ENCODE measurements around the gene MT1F.
"Not testable (repeated sequence)": the region's sequence is repeated elsewhere in the genome, so short reads cannot be mapped to it uniquely, and the experiment has no call there.

Gene MT1F

DNA sequence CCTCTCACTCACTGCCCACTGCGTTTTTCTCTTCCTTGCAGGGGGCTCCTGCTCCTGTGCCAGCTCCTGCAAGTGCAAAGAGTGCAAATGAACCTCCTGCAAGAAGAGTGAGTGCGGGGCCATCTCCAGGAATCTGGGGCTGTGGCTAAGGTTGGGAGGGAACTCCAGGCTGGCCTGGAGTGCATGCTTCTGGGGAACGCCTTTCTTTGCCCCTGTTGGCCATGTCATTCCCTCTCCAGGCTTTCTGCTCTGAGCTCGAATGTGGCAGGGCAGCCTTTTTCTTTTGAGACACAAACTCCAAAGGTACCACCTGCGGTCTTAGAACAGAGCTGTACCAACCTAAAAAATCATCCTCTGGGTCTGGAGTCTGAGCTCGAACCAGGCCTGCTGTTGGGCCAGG, 39.6 kb upstream of the MT1F start:
- no peak overlapping the region for H3K4me3 Mint-ChIP-seq
- DNase-seq (no peak), ATAC-seq (replicated peaks) (no peak)
- peaks cover 6 to 13% of the 10 kb centered on the region in 2 donors for H3K4me1 Mint-ChIP-seq
- H3K9me3 Mint-ChIP-seq, result no peaks in the 10 kb centered on the region
- H3K27me3 Mint-ChIP-seq, result peaks cover 49 to 68% of the 10 kb centered on the region in 2 donors
- no peaks in the 10 kb centered on the region for H3K36me3 Mint-ChIP-seq
- H3K27ac Mint-ChIP-seq, result no peak overlapping the region

GRCh38 chr16:56620339-56620897, 37.3 kb upstream of the MT1F start:
- no peak for DNase-seq
- peak overlapping the region; percentile 21 for H3K27ac Mint-ChIP-seq
- H3K27me3 Mint-ChIP-seq, result peaks cover 65 to 89% of the 10 kb centered on the region in 2 donors
- H3K9me3 Mint-ChIP-seq, result no peaks in the 10 kb centered on the region
- peaks cover 11 to 21% of the 10 kb centered on the region in 2 donors for H3K4me1 Mint-ChIP-seq
- H3K4me3 Mint-ChIP-seq, result no peak overlapping the region
- ATAC-seq (replicated peaks), result no peak
- H3K36me3 Mint-ChIP-seq, result no peaks in the 10 kb centered on the region

GRCh38 chr16:56621665-56622445, 35.9 kb upstream of the MT1F start:
- not testable (repeated sequence) for ATAC-seq (replicated peaks); H3K27ac Mint-ChIP-seq; DNase-seq; H3K36me3 Mint-ChIP-seq; H3K4me3 Mint-ChIP-seq; H3K9me3 Mint-ChIP-seq
- H3K4me1 Mint-ChIP-seq, result peaks cover 14 to 25% of the 10 kb centered on the region in 2 donors
- H3K27me3 Mint-ChIP-seq, result peaks cover 70 to 90% of the 10 kb centered on the region in 2 donors

- H3K36me3 Mint-ChIP-seq, result not testable (repeated sequence)
Measured at GRCh38 chr16:56623184-56623583, 34.6 kb upstream of the MT1F start.

DNA sequence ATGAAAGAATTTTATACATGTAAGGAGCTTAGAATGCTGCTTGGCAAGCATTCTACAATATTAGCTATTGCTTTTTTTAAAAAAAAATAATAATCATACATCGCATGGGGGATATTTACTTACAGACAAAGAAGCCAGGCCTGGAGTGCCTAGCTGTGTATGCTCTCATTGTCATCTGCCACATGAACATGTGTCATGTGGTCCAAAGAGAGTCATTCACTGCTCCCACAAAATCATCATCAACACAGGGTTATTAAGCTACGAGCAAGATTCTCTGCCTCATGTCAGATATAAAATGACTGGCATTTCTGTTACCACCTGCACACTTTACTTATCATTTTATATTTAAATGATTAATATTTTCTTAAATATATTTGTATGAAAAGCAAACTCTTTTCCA, 34.1 kb upstream of the MT1F start:
- Mint-ChIP-seq H3K9me3 (no peaks in the 10 kb centered on the region), H3K4me1 (peaks cover 10 to 15% of the 10 kb centered on the region in 2 donors), H3K4me3 (no peak overlapping the region), H3K27me3 (peaks cover 55 to 79% of the 10 kb centered on the region in 2 donors), H3K36me3 (no peaks in the 10 kb centered on the region), H3K27ac (no peak overlapping the region)
- ATAC-seq (replicated peaks) (no peak), DNase-seq (no peak)

More at GRCh38 chr16:56623184-56623583, 34.6 kb upstream of the MT1F start:
- not testable (repeated sequence) for H3K9me3 Mint-ChIP-seq; H3K27ac Mint-ChIP-seq; H3K4me3 Mint-ChIP-seq; DNase-seq; ATAC-seq (replicated peaks)
- H3K27me3 Mint-ChIP-seq, result peaks cover 59 to 81% of the 10 kb centered on the region in 2 donors
- peaks cover 9 to 15% of the 10 kb centered on the region in 2 donors for H3K4me1 Mint-ChIP-seq

GRCh38 chr16:56625140-56625942, 32.4 kb upstream of the MT1F start, which contains the start of gene MT1E:
TSS of gene MT1E (plus strand) at chr16:56625781. CDS start at chr16:56625852, 71 bp downstream.
- peak; percentile 35 to 64 for ATAC-seq (replicated peaks)
- peak within 1 kb of the TSS; percentile 68 for H3K27ac Mint-ChIP-seq
- peaks cover 23 to 31% of the 10 kb centered on the region in 2 donors for H3K4me1 Mint-ChIP-seq
- no peaks in the 10 kb centered on the region for H3K9me3 Mint-ChIP-seq
- no peak for DNase-seq
- H3K36me3 Mint-ChIP-seq, result no peaks in the 10 kb centered on the region
- peak within 1 kb of the TSS; percentile 86 to 88 for H3K4me3 Mint-ChIP-seq
- H3K27me3 Mint-ChIP-seq, result peaks cover 45 to 70% of the 10 kb centered on the region in 2 donors

- no peak for ATAC-seq (replicated peaks)
Measured at GRCh38 chr16:56625943-56626654, 31.7 kb upstream of the MT1F start.

DNA sequence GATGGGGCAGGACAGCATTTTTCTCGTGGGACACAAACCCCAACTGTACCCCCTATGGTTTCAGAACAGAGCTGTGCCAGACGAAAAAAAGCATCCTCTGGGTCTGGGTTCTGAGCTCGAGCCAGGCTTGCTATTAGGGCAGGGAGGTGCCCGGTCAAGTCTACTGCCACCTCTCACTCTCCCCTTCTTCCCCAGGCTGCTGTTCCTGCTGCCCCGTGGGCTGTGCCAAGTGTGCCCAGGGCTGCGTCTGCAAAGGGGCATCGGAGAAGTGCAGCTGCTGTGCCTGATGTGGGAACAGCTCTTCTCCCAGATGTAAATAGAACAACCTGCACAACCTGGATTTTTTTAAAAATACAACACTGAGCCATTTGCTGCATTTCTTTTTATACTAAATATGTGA, 31.1 kb upstream of the MT1F start:
- DNase-seq (no peak), ATAC-seq (replicated peaks) (no peak)
- no peak overlapping the region for H3K4me3 Mint-ChIP-seq
- peaks cover 24 to 36% of the 10 kb centered on the region in 2 donors for H3K4me1 Mint-ChIP-seq
- H3K9me3 Mint-ChIP-seq, result no peaks in the 10 kb centered on the region
- peaks cover 41 to 64% of the 10 kb centered on the region in 2 donors for H3K27me3 Mint-ChIP-seq
- H3K27ac Mint-ChIP-seq, result no peak overlapping the region
- H3K36me3 Mint-ChIP-seq, result no peaks in the 10 kb centered on the region

More at GRCh38 chr16:56625943-56626654, 31.7 kb upstream of the MT1F start:
- peaks cover 23 to 33% of the 10 kb centered on the region in 2 donors for H3K4me1 Mint-ChIP-seq
- H3K27ac Mint-ChIP-seq, result peak overlapping the region; percentile 59
- peak overlapping the region; percentile 73 to 88 for H3K4me3 Mint-ChIP-seq
- no peaks in the 10 kb centered on the region for H3K36me3 Mint-ChIP-seq
- DNase-seq, result no peak
- no peaks in the 10 kb centered on the region for H3K9me3 Mint-ChIP-seq
- peaks cover 41 to 65% of the 10 kb centered on the region in 2 donors for H3K27me3 Mint-ChIP-seq

- DNase-seq (no peak), ATAC-seq (replicated peaks) (no peak)
- Mint-ChIP-seq H3K9me3 (no peaks in the 10 kb centered on the region), H3K4me1 (peaks cover 30 to 50% of the 10 kb centered on the region in 2 donors), H3K4me3 (no peak overlapping the region), H3K27ac (no peak overlapping the region), H3K27me3 (peaks cover 43 to 66% of the 10 kb centered on the region in 2 donors), H3K36me3 (no peaks in the 10 kb centered on the region)
Measured at GRCh38 chr16:56628486-56629350, 29.0 kb upstream of the MT1F start.

GRCh38 chr16:56629531-56629930, 28.2 kb upstream of the MT1F start:
- peak; percentile 64 to 70 for ATAC-seq (replicated peaks)
- H3K9me3 Mint-ChIP-seq, result no peaks in the 10 kb centered on the region
- H3K4me1 Mint-ChIP-seq, result peaks cover 30 to 50% of the 10 kb centered on the region in 2 donors
- H3K4me3 Mint-ChIP-seq, result no peak overlapping the region
- H3K36me3 Mint-ChIP-seq, result no peaks in the 10 kb centered on the region
- H3K27me3 Mint-ChIP-seq, result peaks cover 47 to 68% of the 10 kb centered on the region in 2 donors
- H3K27ac Mint-ChIP-seq, result no peak overlapping the region
- no peak for DNase-seq

- peak overlapping the region; percentile 47 for H3K27ac Mint-ChIP-seq
- ATAC-seq (replicated peaks), result peak; percentile 91 to 95
- no peaks in the 10 kb centered on the region for H3K9me3 Mint-ChIP-seq
- DNase-seq, result peak; percentile 31
- peaks cover 47 to 68% of the 10 kb centered on the region in 2 donors for H3K27me3 Mint-ChIP-seq
- peaks cover 33 to 51% of the 10 kb centered on the region in 2 donors for H3K4me1 Mint-ChIP-seq
- H3K36me3 Mint-ChIP-seq, result no peaks in the 10 kb centered on the region
- H3K4me3 Mint-ChIP-seq, result no peak overlapping the region
Measured at GRCh38 chr16:56630134-56630533, 27.6 kb upstream of the MT1F start.

- DNase-seq, result no peak
- H3K4me1 Mint-ChIP-seq, result peaks cover 27 to 49% of the 10 kb centered on the region in 2 donors
- ATAC-seq (replicated peaks), result no peak
- H3K36me3 Mint-ChIP-seq, result no peaks in the 10 kb centered on the region
- no peaks in the 10 kb centered on the region for H3K9me3 Mint-ChIP-seq
- no peak overlapping the region for H3K4me3 Mint-ChIP-seq
- peaks cover 44 to 68% of the 10 kb centered on the region in 2 donors for H3K27me3 Mint-ChIP-seq
- H3K27ac Mint-ChIP-seq, result no peak overlapping the region
Measured at GRCh38 chr16:56631197-56631596, 26.6 kb upstream of the MT1F start.

DNA sequence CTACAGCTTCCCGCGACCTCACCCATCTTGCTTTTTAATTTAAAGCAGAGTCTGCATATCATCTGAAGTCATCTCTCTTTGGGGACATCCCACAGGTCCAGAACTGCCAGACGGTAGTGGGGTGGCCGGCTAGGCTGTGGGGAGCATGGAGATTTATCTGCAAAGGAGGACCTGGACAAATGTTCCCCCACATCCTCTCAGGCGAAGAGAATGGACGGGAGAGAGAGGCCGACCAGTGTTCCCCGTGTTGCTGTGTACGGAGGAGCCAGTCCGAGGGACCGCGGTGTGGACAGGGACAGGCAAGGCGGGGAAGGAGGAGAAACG, 26.0 kb upstream of the MT1F start:
- Mint-ChIP-seq H3K36me3 (no peaks in the 10 kb centered on the region), H3K27me3 (peaks cover 47 to 68% of the 10 kb centered on the region in 2 donors), H3K4me3 (peak overlapping the region; percentile 79 to 82), H3K27ac (peak overlapping the region; percentile 37), H3K9me3 (no peaks in the 10 kb centered on the region), H3K4me1 (peaks cover 27 to 49% of the 10 kb centered on the region in 2 donors)
- DNase-seq (no peak), ATAC-seq (replicated peaks) (no peak)
